DMS79 treated with DMSO at 0.1 percent for 48 hours (cell line): ENCODE measurements around the gene AKAP5.

ENCODE experiments used
- DNase-seq: peaks from one replicate; lab custom pipeline; 2025; lab: John Stamatoyannopoulos, UW

AKAP5 gene

DNA sequence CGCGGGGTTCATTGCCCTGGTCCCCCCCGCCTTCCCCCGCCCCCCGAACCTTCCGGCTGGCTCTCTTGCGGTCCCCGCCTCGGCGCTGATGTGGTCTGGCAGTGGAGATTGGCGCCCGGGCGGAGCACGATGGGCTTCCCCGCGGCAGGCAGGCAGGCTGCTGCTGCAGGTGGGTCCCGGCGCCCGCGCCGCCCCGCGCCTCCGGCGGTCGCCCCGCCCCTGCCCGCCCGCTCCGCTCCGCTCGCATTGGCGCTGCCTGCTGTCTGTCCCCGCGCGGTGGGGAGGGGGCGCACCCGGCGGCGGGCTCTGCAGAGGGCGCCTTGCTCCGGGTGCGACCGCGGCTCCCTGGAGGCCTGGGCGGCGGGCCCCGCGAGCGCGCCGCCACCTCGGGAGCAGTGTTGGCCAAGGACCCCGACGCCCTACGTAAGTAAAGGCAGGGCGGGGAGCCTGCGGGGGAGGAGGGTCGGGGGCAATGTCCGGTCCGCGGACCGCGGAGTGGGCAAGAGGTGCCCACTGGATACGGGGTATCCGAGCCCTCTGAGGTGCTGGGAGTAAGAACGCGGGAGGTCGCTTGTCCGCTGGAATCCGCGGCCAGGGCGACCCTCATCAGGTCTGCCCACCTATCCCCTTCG, at the start of gene AKAP5:
Gene AKAP5 (plus strand): TSS at position 309 of the 632 bp plus-strand sequence. CDS start 2,896 bp downstream, outside the sequence.
- peak; percentile 88 for DNase-seq

DNA sequence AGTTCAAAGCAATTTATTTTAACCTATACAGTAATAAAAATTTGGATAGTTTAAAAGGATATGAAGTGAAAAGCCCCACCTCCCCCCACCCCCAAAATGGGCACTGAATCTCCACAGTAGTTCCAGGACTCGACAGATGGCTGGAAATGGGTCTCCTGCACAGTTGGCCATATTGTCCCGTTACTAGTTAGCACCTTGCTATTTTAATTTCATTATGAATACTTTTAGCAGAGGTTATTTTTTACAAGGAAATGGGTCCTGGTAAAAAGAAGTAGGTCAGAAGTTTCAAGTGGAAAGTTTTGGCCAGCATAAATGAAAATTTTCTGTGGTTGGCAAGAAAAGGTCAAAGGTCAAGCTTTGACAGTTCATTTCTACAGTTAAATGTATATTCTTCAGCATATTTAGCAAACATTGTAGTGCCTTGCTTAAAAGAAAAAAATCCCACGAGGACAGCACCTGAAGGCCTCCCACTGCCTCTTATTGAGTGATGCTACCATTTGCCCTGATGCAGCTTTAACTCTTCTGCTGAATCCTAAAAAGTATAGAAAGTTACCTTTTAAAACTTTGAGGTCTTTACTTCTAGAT, 48.9 kb upstream of the AKAP5 start:
- DNase-seq = no peak

GRCh38 chr14:64417055-64417770, 48.1 kb upstream of the AKAP5 start:
- no peak for DNase-seq

GRCh38 chr14:64417771-64418125, 47.6 kb upstream of the AKAP5 start:
- no peak for DNase-seq

DNA sequence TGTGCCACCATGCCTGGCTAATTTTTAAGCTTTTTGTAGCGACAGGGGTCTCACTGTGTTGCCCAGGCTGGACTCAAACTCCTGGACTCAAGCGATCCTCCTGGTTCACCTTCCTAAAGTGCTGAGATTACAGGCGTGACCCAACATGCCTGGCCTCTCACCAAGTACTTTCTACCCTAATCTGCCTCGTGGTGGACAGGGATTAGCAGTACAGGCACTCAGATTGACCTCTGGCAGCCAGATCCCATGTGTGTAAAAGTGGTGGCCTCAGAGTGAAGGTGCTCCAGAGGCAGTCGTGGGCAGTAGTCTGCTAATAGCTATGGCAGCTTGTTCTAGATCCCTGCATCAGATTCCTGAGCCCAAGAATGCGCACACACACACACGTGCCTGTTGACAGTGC, 46.3 kb upstream of the AKAP5 start:
- no peak for DNase-seq

DNA sequence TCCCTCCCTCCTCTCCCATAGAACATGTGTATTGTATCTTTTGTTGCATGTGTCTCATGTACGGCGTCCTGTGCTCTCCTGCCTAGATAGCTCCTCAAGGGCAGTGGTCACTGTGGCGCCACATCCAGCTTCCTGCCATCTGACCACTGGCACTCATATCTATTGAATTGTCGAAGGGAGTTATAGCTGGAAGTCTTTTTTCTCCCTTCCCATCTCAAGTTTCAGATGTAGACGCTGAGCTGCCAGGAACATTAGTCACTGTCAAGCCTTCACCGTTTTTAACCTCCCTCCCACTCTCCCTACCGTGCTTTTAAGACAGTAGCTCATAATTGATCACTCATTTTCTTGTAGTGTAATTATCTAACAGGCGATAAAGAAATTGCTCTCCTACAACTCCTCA, 44.1 kb upstream of the AKAP5 start:
- no peak for DNase-seq

- no peak for DNase-seq
These were observed 43.3 kb upstream of the AKAP5 start for GRCh38 chr14:64422005-64422404.

DNA sequence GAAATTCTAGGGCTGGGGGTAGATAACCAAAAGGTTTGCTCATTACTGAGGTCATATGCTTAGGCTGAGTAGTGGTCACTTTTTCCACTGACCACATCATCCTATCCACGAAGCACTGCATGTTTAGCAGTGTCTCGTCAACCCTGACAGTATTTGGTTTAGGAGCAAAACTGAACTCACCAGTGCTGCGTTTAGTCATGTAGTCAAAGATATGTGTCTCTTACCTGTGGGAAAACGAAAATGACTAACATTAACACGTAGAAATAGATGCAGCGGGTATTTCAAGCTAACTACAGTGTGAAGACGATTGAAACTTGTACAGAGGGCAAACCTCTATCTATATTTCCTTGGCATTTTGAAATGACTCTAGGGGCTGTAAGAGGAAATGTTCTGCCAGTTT, 42.5 kb upstream of the AKAP5 start:
- no peak for DNase-seq

GRCh38 chr14:64423987-64424386, 41.3 kb upstream of the AKAP5 start:
- no peak for DNase-seq

- no peak for DNase-seq
These were observed 30.8 kb upstream of the AKAP5 start for GRCh38 chr14:64434528-64434927.

GRCh38 chr14:64438181-64438841, 27.0 kb upstream of the AKAP5 start:
- DNase-seq = no peak

- DNase-seq = no peak
These were observed 26.2 kb upstream of the AKAP5 start for GRCh38 chr14:64439141-64439540.

GRCh38 chr14:64440494-64440893, 24.8 kb upstream of the AKAP5 start:
- no peak for DNase-seq

GRCh38 chr14:64442300-64442988, 22.9 kb upstream of the AKAP5 start:
- no peak for DNase-seq

- no peak for DNase-seq
These were observed 21.2 kb upstream of the AKAP5 start for GRCh38 chr14:64444140-64444539.

DNA sequence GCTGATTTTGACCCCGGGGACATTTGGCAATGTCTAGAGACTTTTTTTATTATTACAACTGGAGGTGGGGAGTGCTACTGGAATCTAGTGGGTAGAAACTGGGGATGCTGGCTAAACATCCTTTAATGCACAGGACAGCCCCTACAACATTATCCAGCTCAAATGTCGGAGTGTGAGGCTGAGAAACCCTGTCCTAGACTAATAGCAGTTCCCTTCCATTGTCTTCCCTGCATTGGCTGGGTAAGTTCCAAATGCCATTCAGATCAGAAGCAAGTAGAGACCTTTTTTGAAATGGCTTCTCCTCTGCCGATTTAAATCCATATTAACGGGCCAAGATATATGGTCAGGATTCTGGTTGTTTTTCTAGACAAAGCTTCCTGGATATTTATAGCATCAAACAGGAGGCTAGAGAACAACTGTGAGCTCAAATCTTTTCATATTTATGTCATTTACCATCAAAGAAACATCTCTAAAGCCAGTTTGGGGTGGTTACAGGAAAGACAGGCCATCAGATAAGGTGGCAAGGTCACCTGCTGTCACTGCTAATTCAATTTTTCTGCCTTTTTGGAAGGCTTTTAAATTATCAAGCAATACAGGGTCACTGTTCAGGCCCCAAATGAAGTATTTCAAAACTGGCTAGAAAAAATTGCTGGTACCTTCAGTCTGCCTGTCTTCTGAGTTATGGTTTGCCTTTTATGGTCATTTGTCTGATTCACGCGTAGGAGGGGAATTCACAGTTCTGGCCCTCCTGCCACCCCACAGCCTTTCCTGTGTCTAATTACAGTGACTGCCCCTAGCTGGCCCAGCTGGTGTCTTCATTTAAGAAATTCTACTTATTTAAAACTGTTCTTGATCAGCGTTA, 20.1 kb upstream of the AKAP5 start:
- no peak for DNase-seq

DNA sequence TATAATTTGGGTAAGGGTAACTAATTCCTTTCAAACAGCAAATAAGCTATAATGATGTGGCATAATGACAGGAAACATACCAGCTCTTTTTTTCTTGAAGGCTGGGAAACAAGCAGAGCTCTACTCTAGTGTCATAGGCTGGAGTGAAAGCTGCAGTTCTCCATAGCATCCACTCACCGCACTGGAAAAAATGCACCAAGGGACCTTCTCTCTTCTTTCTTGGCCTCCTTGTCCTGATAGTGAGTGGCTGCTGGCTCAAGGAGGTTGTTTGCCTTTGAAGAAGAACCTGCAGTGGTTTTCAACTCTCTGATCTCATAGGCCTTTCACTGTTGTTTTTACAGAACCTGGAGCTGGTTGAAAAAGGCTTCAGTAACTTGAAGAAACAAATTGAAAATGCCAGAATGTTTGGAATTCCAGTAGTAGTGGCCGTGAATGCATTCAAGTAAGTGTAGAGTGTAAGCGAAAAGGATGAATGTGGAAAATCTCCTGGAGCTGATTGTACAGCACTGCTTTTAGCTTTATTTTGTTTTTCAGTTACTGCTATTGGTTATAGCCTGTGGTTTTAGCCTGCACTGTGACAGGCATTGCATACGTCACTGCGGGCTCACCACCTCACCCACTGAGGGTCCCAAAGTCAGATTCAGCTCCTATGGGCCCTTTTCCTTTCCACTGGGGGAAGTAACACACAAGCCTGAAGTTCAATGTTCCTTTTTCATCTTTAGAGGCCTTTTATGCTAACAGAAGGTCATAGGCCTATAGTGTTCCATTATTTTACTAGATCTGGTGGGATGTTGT, 17.2 kb upstream of the AKAP5 start:
- no peak for DNase-seq

DNA sequence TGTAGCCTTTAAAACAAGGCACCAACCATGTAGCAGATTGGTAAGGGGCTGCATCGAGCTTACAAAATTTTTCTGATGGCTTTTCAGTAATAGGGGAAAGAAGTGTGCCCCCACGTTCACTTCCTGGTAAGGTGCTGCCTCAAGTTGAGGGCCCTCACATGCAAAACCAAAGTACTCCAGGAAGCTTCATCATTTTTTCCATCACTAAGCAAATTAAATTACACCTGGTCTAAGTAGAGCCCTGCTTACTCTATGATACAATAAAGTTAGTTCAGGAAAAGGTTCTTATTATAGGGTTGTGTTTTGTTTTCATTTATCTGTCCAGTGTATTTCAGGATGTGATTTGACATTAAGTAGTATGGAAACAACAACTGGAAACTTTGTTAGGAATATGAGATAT, 15.0 kb upstream of the AKAP5 start:
- no peak for DNase-seq

DNA sequence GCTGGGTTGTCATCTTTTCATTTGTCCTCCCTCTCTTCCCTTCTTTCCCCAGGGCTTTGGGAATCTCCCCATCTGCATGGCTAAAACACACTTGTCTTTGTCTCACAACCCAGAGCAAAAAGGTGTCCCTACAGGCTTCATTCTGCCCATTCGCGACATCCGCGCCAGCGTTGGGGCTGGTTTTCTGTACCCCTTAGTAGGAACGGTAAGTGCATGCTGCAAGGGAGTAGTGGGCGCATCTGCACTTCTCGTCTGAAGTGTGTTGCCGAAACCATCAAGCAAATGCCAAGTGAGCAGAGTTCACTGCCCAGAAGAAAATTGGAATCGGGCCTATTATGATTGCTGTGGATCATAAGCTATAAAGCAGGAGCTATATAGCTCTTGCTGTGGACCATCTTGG, 10.6 kb upstream of the AKAP5 start:
- DNase-seq = no peak

DNA sequence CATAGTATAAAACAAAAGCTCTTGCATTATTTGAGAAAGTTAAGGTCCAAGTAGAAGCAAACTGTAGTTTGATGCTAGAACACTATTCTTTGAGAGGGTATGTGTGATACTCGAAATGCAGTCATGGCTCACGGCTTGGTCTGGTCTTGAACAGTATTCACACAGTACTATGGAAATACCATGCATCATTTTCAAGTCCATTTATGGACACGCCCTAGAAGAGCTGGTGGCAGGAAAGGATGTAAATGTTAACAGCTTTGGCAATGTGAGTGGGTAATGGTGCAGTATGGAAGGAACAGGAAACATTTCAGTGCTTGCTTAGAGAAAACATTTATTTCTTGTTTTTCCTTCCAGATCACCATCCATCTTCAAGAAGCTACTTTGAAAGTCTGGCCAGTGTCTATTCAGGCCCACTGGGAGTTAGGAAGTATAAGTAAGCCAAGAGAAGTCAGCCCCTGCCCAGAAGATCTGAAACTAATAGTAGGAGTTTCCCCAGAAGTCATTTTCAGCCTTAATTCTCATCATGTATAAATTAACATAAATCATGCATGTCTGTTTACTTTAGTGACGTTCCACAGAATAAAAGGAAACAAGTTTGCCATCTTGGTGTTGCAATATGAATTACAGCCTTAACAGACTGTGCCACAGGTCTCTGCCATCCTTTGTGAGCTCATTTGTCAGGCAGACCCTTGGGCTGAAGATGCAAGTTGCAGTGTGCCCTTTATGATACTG, 5.7 kb upstream of the AKAP5 start:
- DNase-seq = no peak
